Measurements from ENCODE around the gene RARRES2. TPM values are rescaled to one million over a fixed set of nuclear protein-coding genes. Genes with fewer than 3 reads are reported as not detected.
A peak's percentile ranks its signal among the peaks of the same experiment; 100 is the strongest.

RARRES2 gene
- total RNA-seq, 1 donor from 2014 or later: not detected

- H3K27me3 Mint-ChIP-seq (ENCODE audit: insufficient read depth): peaks cover 8% of the 10 kb centered on the region
- no peak for DNase-seq (ENCODE audit: low spot score)
- H3K27ac Mint-ChIP-seq: no peak overlapping the region
- intact Hi-C loops (cut with micrococcal nuclease): no loop called here
- H3K4me1 Mint-ChIP-seq (ENCODE audit: low read depth): no peaks in the 10 kb centered on the region
- peaks cover 7% of the 10 kb centered on the region for H3K36me3 Mint-ChIP-seq (ENCODE audit: low read depth)
- H3K4me3 Mint-ChIP-seq: no peak overlapping the region
- H3K9me3 Mint-ChIP-seq: no peaks in the 10 kb centered on the region
Measured at GRCh38 chr7:150336746-150337145, 4.7 kb downstream of the RARRES2 start.

GRCh38 chr7:150335774-150336112, 5.7 kb downstream of the RARRES2 start:
- intact Hi-C loops (cut with micrococcal nuclease): no loop called here
- peaks cover 11% of the 10 kb centered on the region for H3K36me3 Mint-ChIP-seq (ENCODE audit: low read depth)
- H3K4me1 Mint-ChIP-seq (ENCODE audit: low read depth): no peaks in the 10 kb centered on the region
- H3K9me3 Mint-ChIP-seq: no peaks in the 10 kb centered on the region
- no peak overlapping the region for H3K27ac Mint-ChIP-seq
- peaks cover 5% of the 10 kb centered on the region for H3K27me3 Mint-ChIP-seq (ENCODE audit: insufficient read depth)
- DNase-seq (ENCODE audit: low spot score): no peak
- H3K4me3 Mint-ChIP-seq: no peak overlapping the region

GRCh38 chr7:150335108-150335773, 6.2 kb downstream of the RARRES2 start:
- DNase-seq (ENCODE audit: low spot score): no peak
- H3K9me3 Mint-ChIP-seq: no peaks in the 10 kb centered on the region
- no peak overlapping the region for H3K27ac Mint-ChIP-seq
- no peaks in the 10 kb centered on the region for H3K4me1 Mint-ChIP-seq (ENCODE audit: low read depth)
- intact Hi-C loops (cut with micrococcal nuclease): no loop called here
- peaks cover 11% of the 10 kb centered on the region for H3K36me3 Mint-ChIP-seq (ENCODE audit: low read depth)
- peaks cover 4% of the 10 kb centered on the region for H3K27me3 Mint-ChIP-seq (ENCODE audit: insufficient read depth)
- no peak overlapping the region for H3K4me3 Mint-ChIP-seq

- no peak for DNase-seq (ENCODE audit: low spot score)
- H3K36me3 Mint-ChIP-seq (ENCODE audit: low read depth): peaks cover 11% of the 10 kb centered on the region
- no peaks in the 10 kb centered on the region for H3K4me1 Mint-ChIP-seq (ENCODE audit: low read depth)
- no peak overlapping the region for H3K4me3 Mint-ChIP-seq
- H3K27me3 Mint-ChIP-seq (ENCODE audit: insufficient read depth): no peaks in the 10 kb centered on the region
- intact Hi-C loops (cut with micrococcal nuclease): no loop called here
- no peaks in the 10 kb centered on the region for H3K9me3 Mint-ChIP-seq
- no peak overlapping the region for H3K27ac Mint-ChIP-seq
Measured at GRCh38 chr7:150334108-150334507, 7.3 kb downstream of the RARRES2 start.

- no peaks in the 10 kb centered on the region for H3K27me3 Mint-ChIP-seq (ENCODE audit: insufficient read depth)
- H3K27ac Mint-ChIP-seq: no peak overlapping the region
- H3K4me1 Mint-ChIP-seq (ENCODE audit: low read depth): no peaks in the 10 kb centered on the region
- no peak for DNase-seq (ENCODE audit: low spot score)
- intact Hi-C loops (cut with micrococcal nuclease): no loop called here
- H3K9me3 Mint-ChIP-seq: no peaks in the 10 kb centered on the region
- H3K36me3 Mint-ChIP-seq (ENCODE audit: low read depth): peaks cover 13% of the 10 kb centered on the region
- no peak overlapping the region for H3K4me3 Mint-ChIP-seq
Measured at GRCh38 chr7:150333659-150334058, 7.8 kb downstream of the RARRES2 start.

- intact Hi-C loops (cut with micrococcal nuclease): no loop called here
- Mint-ChIP-seq H3K27ac (no peak overlapping the region), H3K36me3 (ENCODE audit: low read depth) (peaks cover 15% of the 10 kb centered on the region), H3K27me3 (ENCODE audit: insufficient read depth) (no peaks in the 10 kb centered on the region), H3K4me1 (ENCODE audit: low read depth) (no peaks in the 10 kb centered on the region), H3K4me3 (no peak overlapping the region), H3K9me3 (no peaks in the 10 kb centered on the region)
- no peak for DNase-seq (ENCODE audit: low spot score)
Measured at GRCh38 chr7:150332852-150333635, 8.4 kb downstream of the RARRES2 start.

GRCh38 chr7:150330211-150330885, 11.1 kb downstream of the RARRES2 start:
- DNase-seq (ENCODE audit: low spot score): no peak
- intact Hi-C loops (cut with micrococcal nuclease): no loop called here
- no peak overlapping the region for H3K4me3 Mint-ChIP-seq
- peaks cover 27% of the 10 kb centered on the region for H3K36me3 Mint-ChIP-seq (ENCODE audit: low read depth)
- H3K9me3 Mint-ChIP-seq: no peaks in the 10 kb centered on the region
- H3K4me1 Mint-ChIP-seq (ENCODE audit: low read depth): peaks cover 9% of the 10 kb centered on the region
- no peak overlapping the region for H3K27ac Mint-ChIP-seq
- no peaks in the 10 kb centered on the region for H3K27me3 Mint-ChIP-seq (ENCODE audit: insufficient read depth)

GRCh38 chr7:150329331-150330120, 11.9 kb downstream of the RARRES2 start:
- no peak for DNase-seq (ENCODE audit: low spot score)
- H3K9me3 Mint-ChIP-seq: no peaks in the 10 kb centered on the region
- intact Hi-C loops (cut with micrococcal nuclease): loop anchor here (10.0 kb wide), 1 partner anchor 685 kb away; no protein-coding TSS in a partner anchor
- peaks cover 30% of the 10 kb centered on the region for H3K36me3 Mint-ChIP-seq (ENCODE audit: low read depth)
- peaks cover 17% of the 10 kb centered on the region for H3K4me1 Mint-ChIP-seq (ENCODE audit: low read depth)
- H3K27ac Mint-ChIP-seq: no peak overlapping the region
- no peaks in the 10 kb centered on the region for H3K27me3 Mint-ChIP-seq (ENCODE audit: insufficient read depth)
- H3K4me3 Mint-ChIP-seq: no peak overlapping the region

- Mint-ChIP-seq H3K4me1 (ENCODE audit: low read depth) (peaks cover 35% of the 10 kb centered on the region), H3K27ac (no peak overlapping the region), H3K4me3 (no peak overlapping the region), H3K27me3 (ENCODE audit: insufficient read depth) (no peaks in the 10 kb centered on the region), H3K9me3 (no peaks in the 10 kb centered on the region), H3K36me3 (ENCODE audit: low read depth) (peaks cover 34% of the 10 kb centered on the region)
- DNase-seq (ENCODE audit: low spot score): no peak
- intact Hi-C loops (cut with micrococcal nuclease): loop anchor here (10.0 kb wide), 1 partner anchor 687 kb away; no protein-coding TSS in a partner anchor
Measured at GRCh38 chr7:150327308-150327707, 14.1 kb downstream of the RARRES2 start.

- Mint-ChIP-seq H3K27me3 (ENCODE audit: insufficient read depth) (no peaks in the 10 kb centered on the region), H3K27ac (no peak overlapping the region), H3K9me3 (no peaks in the 10 kb centered on the region), H3K36me3 (ENCODE audit: low read depth) (peaks cover 31% of the 10 kb centered on the region), H3K4me1 (ENCODE audit: low read depth) (peaks cover 40% of the 10 kb centered on the region), H3K4me3 (no peak overlapping the region)
- intact Hi-C loops (cut with micrococcal nuclease): loop anchor here (10.0 kb wide), 1 partner anchor 688 kb away; no protein-coding TSS in a partner anchor
- DNase-seq (ENCODE audit: low spot score): no peak
Measured at GRCh38 chr7:150326657-150327268, 14.7 kb downstream of the RARRES2 start.

- H3K9me3 Mint-ChIP-seq: no peaks in the 10 kb centered on the region
- H3K27me3 Mint-ChIP-seq (ENCODE audit: insufficient read depth): no peaks in the 10 kb centered on the region
- DNase-seq (ENCODE audit: low spot score): no peak
- H3K4me1 Mint-ChIP-seq (ENCODE audit: low read depth): peaks cover 49% of the 10 kb centered on the region
- no peak overlapping the region for H3K27ac Mint-ChIP-seq
- H3K4me3 Mint-ChIP-seq: peak overlapping the region; percentile 1
- H3K36me3 Mint-ChIP-seq (ENCODE audit: low read depth): peaks cover 30% of the 10 kb centered on the region
- intact Hi-C loops (cut with micrococcal nuclease): loop anchor here (10.0 kb wide), 1 partner anchor 689 kb away; no protein-coding TSS in a partner anchor
Measured at GRCh38 chr7:150325901-150326300, 15.5 kb downstream of the RARRES2 start.

- DNase-seq (ENCODE audit: low spot score): no peak
- no peaks in the 10 kb centered on the region for H3K9me3 Mint-ChIP-seq
- peaks cover 30% of the 10 kb centered on the region for H3K36me3 Mint-ChIP-seq (ENCODE audit: low read depth)
- no peaks in the 10 kb centered on the region for H3K27me3 Mint-ChIP-seq (ENCODE audit: insufficient read depth)
- H3K4me3 Mint-ChIP-seq: peak overlapping the region; percentile 97
- intact Hi-C loops (cut with micrococcal nuclease): loop anchor here (10.0 kb wide), 1 partner anchor 690 kb away; no protein-coding TSS in a partner anchor
- H3K27ac Mint-ChIP-seq: peak overlapping the region; percentile 83
- peaks cover 55% of the 10 kb centered on the region for H3K4me1 Mint-ChIP-seq (ENCODE audit: low read depth)
Measured at GRCh38 chr7:150325110-150325611, 16.3 kb downstream of the RARRES2 start.
